Glomerular visceral epithelial cell (primary cell): ENCODE results near the gene PANK3.
"Not testable (repeated sequence)": the region's sequence is repeated elsewhere in the genome, so short reads cannot be mapped to it uniquely, and the experiment has no call there.

Source experiments
- DNase-seq: peaks from one replicate; pipeline ENCODE4 v3.0.0-alpha.2; 2016; ENCODE audit errors: extremely low spot score

PANK3 gene

GRCh38 chr5:168578538-168579487, at the start of gene PANK3:
PANK3 (minus strand) TSS chr5:168579368; CDS start chr5:168579283, 85 bp downstream.
- DNase-seq, result no peak

DNA sequence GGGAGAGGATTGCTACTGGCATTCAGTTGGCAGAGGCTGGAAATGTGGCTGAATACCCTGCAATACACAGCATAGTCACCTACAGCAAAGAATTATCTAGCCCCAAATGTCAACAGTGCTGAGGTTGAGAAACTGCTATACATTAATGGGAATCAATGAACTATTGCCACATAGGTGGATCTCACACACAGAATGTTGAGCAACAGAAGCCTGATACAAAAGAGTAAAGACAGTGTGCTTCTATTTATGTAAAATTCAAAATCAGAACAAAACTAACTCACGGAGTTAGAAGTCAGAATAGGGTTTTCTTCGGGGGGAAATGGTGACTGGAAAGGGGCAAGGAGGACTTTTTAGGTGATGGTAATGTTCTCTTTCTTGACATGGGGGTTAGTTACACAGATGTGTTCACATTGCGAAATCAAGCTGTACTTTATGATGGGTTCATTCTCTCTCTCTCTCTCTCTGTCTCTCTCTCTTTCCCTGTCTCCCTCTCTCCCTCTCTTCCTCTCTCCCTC, 45.7 kb upstream of the PANK3 start:
- no peak for DNase-seq

- no peak for DNase-seq
Observed at GRCh38 chr5:168620807-168621206, 41.6 kb upstream of the PANK3 start.

DNA sequence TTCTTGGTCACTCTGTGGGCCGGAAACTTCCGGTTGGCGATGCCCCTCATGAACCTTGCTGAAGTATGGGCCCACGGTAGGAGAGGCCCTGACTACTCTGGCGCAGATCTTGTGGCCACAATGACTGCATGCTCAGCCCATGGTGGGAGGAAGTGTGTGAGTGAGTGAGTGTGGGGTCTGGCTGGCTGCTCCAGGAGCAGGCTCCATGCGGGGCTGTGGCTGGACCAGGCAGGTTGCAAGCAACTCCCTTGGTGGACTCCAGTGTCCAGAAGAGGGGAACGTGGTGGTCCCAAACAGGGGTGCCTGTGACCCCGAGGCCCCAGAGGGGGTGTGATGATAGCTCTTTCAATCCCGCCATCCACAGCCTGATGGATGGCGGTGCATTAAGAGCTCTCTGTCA, 35.5 kb upstream of the PANK3 start:
- no peak for DNase-seq

- no peak for DNase-seq
Observed at GRCh38 chr5:168613996-168614395, 34.8 kb upstream of the PANK3 start.

GRCh38 chr5:168613396-168613795, 34.2 kb upstream of the PANK3 start:
- no peak for DNase-seq

DNA sequence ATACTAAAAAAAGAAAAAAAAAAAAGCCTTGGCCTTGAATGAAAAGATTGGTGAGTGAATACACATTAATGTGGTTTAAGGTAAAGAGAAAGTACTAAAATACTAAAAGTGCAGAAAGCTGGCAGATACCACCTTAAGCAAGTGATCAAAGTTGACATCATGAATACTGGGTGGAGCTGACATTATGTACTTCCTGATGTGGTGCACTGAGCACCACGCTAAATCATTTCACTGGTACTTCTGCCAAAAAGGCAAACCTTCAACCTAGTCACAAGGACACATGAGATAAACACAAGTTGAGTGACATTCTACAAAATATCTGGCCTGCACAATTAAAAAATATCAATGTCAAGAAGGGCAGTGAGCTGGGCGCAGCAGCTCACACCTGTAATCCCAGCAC, 33.8 kb upstream of the PANK3 start:
- no peak for DNase-seq

- DNase-seq, result no peak
Observed at GRCh38 chr5:168612123-168612522, 33.0 kb upstream of the PANK3 start.

DNA sequence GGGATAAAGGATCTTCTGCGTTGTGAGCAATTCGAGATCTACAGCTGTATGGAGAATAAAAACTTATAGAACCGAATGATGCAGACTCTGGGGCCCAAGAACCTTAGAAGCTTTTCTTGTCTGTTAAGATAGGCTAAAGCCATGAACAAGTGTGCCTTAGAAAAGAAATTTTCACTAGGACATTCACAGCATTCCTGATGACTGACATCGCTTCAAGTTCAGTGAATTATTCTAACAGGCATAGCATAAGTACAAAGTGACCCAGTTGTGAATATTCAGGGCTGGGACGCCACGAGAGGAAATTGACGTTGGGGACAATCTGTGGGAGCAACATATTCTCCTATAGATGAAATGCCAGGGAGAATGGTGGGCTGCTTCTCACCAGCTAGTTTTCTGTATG, 32.0 kb upstream of the PANK3 start:
- DNase-seq, result peak; percentile 42

DNA sequence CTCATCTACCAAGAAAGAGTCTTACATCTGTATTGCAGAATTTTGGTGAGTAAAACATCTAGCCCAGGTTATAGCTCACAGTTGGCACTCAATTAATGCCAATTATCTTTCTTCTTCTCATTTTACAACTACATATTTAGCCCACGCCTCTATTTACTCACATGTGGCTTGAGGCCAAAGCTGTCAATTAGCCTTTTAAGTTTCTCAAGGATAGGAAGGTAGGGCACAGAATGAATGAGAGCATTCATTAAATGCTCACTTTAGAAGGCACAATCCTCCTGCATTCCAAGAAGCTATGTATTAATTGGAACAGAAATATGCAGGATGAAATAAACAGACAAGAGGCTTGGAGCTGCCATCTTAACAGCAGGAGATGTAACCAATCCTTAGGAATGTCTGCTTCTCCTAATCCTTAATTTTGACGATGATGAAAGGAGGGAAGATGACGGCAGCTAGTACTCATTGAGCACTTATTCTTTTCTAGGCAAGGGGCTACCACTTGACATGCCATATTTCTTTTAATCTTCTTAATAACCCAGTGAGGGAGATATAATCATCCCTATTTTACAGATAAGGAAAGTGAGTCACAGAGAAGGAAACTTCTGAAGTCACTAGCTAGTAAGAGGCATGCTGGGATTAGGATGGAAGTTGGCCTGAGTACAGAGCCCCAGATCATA, 30.8 kb upstream of the PANK3 start:
- DNase-seq, result no peak

DNA sequence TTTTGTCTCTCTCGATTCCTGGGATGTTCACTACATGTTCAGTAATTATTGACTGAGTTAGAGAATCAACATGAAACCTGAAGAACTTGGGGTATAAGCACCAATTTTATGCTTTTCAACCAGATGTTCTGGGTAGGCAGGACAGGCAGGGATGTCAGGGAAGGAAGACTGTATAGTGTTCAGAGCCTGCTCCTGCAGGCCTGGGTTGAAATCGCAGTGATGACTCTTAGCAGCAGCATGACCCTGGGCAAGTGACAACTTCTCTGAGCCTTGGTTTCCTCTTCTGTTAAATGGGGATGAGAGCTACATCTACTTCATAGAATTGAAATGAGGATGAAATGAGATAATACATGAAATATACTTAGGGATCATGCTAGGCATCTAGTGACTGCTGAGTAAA, 29.7 kb upstream of the PANK3 start:
- no peak for DNase-seq

DNA sequence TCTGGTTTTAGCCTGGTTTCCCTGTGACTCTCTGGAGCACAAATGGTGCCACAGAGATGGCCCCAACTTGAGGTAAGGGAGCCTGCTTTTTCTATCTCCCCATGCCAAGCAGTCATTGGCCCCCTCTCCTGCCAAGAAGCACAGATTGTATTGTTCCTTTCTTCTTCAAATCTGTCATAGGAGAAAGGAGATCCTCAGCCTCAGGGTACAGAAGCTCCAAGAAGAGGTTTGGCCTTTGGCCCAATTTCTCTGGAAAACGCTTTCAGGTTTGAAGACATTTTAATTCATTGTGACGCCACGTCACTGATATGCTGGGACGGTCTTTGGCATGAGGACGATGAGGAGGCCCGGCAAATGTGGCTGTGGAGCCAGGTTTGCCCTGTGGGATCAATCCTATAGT, 29.2 kb upstream of the PANK3 start:
- DNase-seq, result no peak

GRCh38 chr5:168607946-168608345, 28.8 kb upstream of the PANK3 start:
- DNase-seq, result no peak

DNA sequence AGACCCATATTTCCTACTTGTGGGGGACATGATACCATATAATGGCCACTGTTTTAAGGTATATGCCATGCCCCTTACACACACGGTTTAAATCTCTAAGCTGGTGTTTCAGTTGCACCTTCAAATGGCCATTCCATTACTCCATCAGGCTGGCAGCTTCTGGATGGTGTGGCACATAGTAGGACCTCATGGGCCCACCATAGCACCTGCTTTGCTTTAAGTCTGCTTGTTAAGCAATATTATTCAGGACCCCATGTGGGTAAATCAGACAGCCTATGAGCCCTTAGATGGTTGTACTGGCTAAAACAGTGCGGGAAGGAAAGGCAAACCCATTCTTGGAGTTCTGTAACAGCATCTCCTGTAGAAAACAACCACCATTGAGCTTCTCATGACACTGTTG, 27.4 kb upstream of the PANK3 start:
- DNase-seq, result no peak

GRCh38 chr5:168604436-168604835, 25.3 kb upstream of the PANK3 start:
- no peak for DNase-seq

GRCh38 chr5:168603746-168604145, 24.6 kb upstream of the PANK3 start:
- no peak for DNase-seq

DNA sequence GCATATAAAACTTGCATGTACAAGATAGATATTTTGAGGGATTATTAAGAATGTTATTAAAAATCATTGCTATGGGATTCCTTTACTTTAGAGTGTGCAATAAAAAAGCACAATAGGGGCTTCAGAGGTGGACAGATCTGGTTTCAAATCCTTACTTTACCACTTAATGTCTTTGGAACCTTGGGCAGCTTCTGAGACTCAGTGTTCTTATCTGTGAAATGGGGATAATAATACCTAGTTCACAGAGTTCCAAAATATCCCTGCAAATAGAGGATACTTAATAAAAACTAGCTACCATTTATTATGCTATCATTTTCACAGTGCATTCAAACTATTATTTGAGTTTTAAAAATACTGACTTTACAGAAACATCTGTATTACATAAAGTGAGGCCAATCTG, 23.3 kb upstream of the PANK3 start:
- DNase-seq, result no peak

GRCh38 chr5:168601972-168602371, 22.8 kb upstream of the PANK3 start:
- DNase-seq, result no peak

DNA sequence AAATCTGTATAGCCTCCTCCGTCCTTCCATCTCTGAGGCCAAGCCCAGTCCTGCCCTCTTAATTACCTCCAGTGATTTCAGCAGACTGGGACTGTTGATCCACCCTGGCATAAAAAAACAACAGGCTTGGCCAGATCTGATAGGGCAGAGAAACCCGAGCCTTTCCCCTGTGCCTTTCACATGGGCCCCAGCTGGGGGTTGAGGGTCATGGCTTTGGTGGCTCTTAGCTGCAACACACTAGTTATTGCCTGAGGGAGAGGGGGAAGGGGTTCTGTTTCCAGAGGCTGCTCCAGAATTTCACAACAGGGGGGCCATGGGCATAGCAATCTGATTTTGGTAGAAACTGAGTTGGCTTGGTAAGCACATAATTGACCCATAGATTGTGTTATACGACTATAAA, 21.2 kb upstream of the PANK3 start:
- DNase-seq, result no peak

DNA sequence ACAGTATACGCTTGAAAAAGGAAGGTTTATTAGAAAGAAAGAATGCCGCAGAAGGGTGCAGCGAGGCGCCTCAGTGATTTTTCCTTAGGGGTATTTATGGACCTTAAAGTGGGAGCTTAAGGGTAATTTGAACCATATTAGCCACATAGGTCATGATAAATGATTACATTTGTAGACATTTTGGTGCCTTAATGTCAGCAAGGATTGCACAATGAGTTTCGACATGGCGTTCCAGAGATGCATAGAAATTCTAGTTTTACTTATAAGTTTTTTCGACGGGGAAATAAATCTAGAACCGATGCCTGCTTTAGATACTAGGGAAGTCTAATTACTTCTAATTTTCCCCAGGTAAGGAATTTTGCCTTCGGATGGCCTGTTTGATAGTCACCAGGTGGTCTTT, 20.7 kb upstream of the PANK3 start:
- DNase-seq, result no peak

- DNase-seq, result no peak
Observed at GRCh38 chr5:168598639-168599038, 19.5 kb upstream of the PANK3 start.

DNA sequence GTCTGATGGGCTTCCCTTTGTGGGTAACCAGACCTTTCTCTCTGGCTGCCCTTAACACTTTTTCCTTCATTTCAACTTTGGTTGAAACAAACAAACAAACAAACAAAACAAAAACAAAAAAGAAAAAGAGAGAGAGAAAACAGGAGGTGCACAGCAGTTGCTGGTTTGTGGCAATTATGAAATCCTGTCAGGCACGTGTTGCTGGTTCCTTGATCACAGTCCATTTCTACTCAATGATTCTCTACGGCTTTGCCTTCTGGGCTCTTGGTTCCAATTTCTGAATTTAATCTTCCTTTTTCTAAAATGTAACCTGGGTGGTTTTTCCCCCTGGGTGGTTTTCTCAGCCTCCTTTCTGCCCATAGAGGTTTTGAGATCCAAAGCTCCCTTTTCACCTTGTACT, 17.8 kb upstream of the PANK3 start:
- DNase-seq, result no peak

DNA sequence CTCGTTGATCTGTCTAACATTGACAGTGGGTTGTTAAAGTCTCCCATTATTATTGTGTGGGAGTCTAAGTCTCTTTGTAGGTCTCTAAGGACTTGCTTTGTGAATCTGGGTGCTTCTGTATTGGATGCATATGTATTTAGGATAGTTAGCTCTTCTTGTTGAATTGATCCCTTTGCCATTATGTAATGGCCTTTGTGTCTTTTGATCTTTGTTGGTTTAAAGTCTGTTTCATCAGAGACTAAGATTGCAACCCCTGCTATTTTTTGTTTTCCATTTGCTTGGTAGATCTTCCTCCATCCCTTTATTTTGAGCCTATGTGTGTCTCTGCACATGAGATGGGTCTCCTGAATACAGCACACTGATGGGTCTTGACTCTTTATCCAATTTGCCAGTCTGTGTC, 17.0 kb upstream of the PANK3 start:
- DNase-seq, result not testable (repeated sequence)
